Activated T-cell treated with anti-CD3 and anti-CD28 coated beads, Interleukin-2, amount 50 U/mL, for 1 hour (primary cell): ENCODE data around the gene KRT3.
"Not testable (repeated sequence)": the region's sequence is repeated elsewhere in the genome, so short reads cannot be mapped to it uniquely, and the experiment has no call there.

Experiments
- DNase-seq: peaks from one replicate; pipeline ENCODE4 v3.0.0-alpha.2; 2020

KRT3 gene

DNA sequence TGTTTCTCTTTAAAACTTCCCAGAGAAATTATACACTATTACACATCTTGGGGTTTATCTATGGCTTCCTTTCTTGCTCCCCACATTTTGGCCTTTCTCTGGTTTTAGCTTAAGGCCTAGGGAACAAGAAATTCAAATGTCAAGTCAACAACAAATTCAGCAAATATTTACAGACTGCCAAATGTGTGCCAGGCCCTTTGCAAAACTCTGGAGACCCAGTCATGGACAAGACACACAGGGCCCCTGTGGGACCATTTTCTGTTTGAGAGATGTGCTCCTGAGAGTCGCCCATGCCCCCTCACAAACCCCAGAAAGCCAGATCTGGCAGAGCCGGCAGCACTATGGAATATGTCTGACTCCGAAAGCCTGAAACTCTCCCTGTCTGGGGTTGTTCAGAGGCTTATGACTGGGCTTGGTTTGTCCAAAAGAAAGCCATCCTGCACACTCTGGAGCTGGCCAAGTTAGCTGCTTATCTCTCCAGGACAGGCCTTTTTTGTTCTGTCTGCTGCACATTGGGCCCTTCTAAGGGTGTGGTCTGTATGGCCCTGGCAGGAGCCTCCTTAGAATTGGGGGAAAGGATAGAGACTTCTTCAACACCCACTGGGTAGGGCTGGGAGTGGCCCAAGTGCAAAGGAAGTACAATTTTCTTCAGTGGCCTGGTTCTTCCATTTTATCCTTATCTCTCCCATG is 1.1 kb upstream of the KRT3 start:
- DNase-seq = no peak

GRCh38 chr12:52796429-52796794 is 495 bp upstream of the KRT3 start:
- DNase-seq = no peak

GRCh38 chr12:52795332-52795674 is 614 bp downstream of the KRT3 start:
- not testable (repeated sequence) for DNase-seq

DNA sequence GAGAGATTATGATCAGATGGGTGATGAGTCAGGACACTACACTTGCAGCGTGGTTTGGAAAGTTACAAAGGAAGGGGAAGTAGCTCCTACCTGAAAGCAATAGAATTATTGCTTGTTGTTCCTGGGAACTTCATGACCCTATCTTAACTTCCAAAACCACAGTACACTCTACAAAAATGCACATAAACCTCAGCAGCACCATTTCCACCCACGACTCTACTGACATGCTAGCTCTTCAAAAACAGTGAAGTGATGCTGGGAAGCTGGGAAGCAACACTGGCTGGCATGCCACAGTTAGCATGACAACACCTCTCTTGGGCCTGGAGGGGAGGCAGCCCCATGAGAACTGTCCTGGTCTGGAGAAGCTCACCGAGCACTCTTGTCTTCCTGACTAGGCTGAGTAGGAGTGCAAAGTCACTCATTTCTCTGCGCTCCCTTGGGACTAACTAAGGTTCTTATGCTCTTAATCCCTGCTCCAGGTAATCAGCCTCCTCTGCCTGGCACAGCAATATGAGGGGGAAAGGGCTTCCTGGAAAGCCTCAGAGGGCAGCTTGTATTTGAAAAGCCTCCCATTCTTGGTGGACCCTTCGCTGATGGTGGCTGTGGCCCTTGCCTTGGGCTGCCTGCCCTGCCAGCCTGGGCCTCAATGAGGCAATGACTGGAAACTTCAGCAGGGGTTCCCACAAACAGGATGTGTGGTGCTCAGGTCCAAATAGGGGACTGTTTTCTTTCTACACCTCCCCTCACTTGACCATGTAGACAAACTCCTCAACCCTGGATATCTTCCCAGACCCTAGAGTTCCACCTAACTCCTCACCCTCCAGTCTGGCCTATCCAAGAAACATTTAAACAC is 1.2 kb downstream of the KRT3 start:
- no peak for DNase-seq

DNA sequence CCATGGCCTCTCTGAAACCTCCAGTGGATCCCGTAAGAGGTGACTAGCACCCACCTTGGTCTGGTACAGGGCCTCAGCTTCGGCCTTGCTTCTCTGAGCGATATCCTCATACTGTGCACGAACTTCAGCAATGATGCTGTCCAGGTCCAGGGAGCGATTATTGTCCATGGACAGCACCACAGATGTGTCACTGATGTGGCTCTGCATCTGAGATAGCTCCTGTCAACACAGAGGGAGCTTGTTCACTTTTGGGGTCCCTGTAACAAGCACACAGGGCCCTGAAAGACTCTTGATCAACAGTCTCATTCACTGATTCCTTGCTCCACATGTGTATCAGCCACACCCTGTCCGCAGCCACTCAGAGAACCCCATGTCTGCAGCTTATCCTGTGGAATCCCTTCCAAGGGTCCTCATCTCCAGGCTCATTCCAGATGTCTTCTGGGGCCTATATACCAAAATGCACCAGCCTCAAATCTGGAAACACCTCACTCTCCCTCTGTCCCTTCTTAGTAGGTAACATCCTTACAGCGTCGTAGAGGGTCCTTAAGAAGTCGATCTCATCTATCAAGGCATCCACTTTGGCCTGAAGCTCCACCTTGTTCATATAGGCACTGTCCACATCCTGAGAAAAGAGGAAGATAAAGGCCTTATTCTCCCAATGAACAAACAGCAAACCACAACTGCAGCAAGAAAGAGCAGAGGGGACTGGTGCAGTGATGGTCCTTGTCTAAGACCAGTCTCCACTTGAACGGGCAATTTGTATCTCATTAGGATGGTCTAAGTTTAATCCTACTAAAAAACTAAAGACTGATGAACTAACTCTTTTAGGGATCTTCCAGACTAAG is 3.5 kb downstream of the KRT3 start:
- no peak for DNase-seq

DNA sequence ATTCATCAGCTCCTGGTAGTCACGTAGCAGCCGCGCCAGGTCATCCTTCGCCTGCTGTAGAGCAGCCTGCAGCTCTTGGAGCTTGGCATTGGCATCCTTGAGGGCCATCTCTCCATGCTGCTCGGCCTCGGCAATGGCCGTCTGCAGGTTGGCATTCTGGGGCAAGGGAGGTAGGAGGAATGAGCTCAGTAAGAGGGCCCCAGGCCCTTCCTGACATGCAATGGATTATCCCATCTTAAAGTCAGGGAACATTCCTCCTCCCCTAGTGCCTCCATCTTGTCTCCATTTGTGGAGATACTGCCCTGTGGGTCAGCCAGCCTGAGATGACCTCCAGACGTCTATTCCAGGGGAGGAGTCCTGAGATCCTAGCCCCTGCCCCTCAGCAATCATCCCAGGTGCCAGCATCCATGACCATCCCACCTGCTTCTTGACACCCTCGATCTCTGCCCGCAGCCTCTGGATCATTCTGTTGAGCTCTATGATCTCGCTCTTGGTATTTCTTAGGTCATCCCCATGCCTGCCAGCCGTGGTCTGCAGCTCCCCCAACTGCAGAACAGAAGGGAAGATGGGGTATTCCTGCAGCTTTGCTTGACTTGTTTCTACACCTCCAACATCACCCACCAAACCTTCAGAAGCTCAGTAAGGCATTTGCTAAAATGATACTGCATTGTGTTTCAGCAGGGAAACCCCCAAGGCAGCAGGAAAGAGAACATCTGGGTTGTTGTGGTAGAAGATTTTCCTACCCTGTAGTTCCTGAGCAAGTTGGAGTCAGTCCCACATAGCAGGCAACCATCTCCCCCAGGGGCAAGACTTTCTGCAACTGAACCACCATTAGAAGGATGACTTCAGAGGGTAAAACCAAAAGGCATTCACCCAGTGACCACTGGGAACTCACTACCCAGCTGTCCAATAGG is 4.4 kb downstream of the KRT3 start:
- no peak for DNase-seq

DNA sequence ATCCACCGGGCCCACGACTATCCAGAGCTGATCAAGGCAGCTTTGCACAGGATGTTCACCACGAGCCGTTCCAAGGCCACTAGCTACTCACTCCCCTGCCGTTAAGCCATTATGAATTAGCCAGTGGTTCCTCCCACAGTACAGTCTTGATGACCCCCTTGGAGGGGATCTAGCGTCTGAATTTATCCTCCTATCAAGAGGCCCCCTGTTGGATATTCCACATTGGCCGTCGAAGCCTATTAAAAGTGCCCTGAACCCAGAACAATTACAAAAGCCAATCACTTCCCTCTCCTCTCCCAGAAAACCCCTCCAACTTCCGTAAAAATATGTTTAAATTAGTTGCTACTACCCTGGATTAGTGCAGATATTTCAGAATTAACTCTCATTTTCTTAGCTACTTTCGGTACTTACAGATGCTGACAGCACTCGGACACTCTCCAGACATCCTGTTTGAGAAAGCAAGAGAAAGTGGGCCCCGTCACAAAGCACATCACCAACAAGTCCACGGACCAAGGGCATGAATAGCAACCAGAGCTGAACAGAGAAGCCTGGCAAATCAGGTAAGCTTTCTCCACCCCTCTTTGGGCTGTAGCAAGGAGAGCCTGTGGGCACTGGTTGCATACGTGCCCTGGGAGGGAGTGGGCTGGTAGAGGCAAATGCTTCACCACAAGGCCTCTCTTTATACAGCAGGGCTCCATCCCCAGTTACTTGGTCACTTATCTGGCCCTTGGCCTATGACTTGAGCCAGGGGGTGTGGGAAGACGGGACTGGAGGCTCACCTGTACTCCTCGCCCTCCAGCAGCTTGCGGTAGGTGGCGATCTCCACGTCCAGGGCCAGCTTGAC is 5.3 kb downstream of the KRT3 start:
- DNase-seq = no peak

GRCh38 chr12:52789637-52790426 is 6.1 kb downstream of the KRT3 start:
- DNase-seq = no peak

GRCh38 chr12:52788876-52789636 is 6.9 kb downstream of the KRT3 start:
- no peak for DNase-seq

- DNase-seq = no peak
Observed at GRCh38 chr12:52788192-52788875, 7.6 kb downstream of the KRT3 start.

DNA sequence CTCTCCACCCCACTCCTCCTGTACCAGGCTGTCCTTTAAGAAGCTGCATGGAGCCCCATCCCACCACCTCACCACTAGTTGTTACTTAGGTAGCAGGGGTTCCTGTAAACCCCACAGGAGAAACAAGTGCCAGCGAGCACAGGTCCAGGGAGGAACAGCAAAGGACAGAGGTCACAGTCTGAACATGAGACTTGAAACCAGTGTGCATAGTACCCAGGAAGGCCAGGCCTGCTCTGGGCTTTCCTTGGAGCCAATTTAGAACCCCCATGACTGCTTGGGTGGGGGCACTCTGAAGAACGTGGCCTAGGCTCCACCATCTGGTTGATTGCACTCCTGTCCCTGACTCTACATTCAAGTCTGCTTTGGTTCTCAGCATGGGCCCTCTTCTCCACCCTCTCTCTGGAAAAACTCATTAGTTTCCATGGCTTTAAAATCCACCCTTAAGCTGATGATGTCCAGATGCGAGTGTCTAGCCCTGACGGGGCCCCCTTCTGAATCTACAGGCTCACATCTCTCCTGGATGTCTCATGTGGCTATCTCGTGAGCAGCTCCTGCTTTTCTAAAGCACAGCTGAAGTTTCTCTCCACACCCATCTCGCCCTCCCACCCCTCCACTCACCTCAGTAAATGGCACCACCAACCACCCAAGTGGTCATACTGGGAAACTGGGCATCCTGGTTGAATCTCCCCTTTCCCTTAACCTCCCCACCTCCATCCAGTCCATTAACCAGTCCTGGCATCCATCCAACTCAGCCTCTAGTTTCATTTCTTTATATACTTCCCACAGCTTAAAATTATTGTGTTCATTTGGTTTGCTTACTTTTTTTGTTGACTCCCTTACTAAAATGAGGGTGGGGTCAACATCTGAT is 8.4 kb downstream of the KRT3 start:
- DNase-seq = no peak

DNA sequence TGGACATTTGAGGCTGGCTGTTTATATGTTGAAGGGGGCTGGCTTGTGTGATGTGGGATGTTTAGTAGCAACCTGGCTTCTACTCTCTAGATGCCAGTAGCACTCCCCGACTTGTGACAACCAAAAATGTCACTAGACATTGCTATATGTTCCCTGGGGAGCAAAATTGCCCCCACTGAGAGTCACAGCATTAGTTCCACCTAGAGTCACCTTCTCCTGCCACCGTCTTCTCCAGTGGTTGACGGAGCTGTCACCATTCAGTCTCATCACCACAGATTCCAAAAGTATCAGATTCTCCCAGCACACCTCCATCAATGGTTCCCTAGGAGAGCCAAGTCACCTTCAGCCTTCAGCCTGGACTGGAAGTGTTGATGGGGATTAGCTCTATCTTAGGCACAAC is 11.0 kb downstream of the KRT3 start:
- no peak for DNase-seq

DNA sequence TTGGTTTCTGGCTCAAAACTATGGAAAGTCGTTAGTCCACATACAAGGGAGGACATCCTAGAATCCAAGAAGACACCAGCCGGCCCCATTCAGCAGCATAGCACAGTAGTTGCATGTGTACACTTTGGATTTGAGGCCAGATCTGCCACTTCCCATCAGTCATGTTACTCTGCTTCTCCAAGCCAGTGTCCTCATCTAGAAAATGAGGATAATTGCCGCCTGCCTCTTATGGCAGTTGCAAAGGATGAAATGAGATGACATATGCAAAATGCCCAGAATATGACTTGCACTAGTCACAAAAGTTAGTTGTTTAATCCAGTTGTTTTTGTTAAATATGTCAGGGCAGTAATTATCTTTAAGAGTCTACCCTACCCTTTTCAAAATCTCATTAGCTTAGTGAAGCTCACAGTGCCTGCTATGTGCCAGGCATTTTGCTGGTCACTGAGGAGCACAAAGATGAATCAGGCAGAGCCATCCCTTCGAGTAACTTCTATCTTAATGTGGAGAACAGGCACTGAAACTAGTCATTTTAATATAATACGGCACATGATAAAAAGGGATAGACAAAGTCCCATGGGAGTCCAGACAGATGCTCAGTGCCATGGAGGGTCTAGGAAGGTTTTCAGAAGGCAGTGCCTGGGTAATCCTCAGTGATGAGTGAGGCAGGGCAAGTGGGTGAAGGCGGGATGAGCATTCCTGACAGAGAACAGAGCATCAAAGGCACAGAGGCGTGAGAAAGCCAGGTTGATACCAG is 12.2 kb downstream of the KRT3 start:
- no peak for DNase-seq

DNA sequence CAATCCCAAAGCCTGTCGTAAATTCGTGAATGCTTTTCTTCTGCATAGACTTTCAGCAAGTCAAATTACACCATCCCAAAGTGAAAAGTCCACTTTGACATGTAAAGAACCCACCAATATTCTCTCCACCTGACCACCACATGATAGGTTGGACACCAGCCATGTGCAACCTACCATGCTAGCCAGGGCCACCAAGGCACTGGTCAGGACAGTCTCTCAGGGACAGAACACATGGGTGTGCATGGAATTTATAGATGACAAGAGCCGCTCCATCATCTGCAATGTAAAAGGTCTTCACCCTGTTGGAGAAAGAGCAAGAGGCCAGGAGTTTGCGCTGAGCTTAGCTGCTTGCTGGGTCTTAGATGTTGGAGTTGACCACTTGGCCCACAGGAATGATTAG is 13.4 kb downstream of the KRT3 start:
- DNase-seq = no peak

GRCh38 chr12:52781399-52782082 is 14.4 kb downstream of the KRT3 start:
- DNase-seq = no peak

- DNase-seq = no peak
Observed at GRCh38 chr12:52779914-52780313, 16.0 kb downstream of the KRT3 start.

DNA sequence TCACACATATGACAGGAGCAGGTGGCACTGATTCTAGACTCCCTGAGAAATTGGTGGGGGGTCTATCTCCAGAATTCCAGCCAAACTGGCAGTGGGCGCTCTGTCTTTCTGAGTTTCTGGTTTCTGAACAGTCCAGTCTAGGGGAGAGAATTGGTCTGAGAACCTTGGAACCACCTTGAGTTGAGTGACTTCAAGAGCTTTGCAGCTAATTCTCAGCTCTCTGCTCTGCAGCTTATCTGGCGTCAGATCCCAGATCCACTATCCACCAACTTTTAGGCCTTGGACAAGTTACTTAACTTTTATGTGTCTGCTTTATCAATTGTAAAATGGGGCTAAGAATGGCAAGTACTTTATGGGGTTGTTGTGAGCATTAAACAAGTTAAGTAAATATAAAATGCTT is 17.1 kb downstream of the KRT3 start:
- no peak for DNase-seq
